H1 (cell line): Measurements from ENCODE around the gene ZNF292.
"Not testable (repeated sequence)": the region's sequence is repeated elsewhere in the genome, so short reads cannot be mapped to it uniquely, and the experiment has no call there.

ENCODE experiments used
- EZH2 ChIP-seq: fragments of 200-600 bp; sonication (generic); IDR thresholded peaks from 2 replicates; pipeline ENCODE4 v1.7.1; 2012; ENCODE audit warnings: low read depth, mild to moderate bottlenecking, moderate library complexity, low read length, inconsistent platforms; ENCODE audit not compliant: severe bottlenecking
- GTF2F1 ChIP-seq: IDR thresholded peaks from 2 replicates; pipeline ENCODE4 v1.6.1; 2012; ENCODE audit warnings: low read depth, low read length, improper control_type of control experiment, borderline replicate concordance
- JUND ChIP-seq: IDR thresholded peaks from 2 replicates; pipeline ENCODE4 v1.6.1; 2011; ENCODE audit warnings: mild to moderate bottlenecking, improper control_type of control experiment, low read length
- POLR2A ChIP-seq, 2 experiments: IDR thresholded peaks; 1 replicate in 1 of 2; 2 replicates in 1 of 2; pipeline ENCODE4 v1.6.1; 2011; ENCODE audit warnings: low read depth in 2 of 2, low read length in 2 of 2, mild to moderate bottlenecking in 2 of 2; ENCODE audit errors: control extremely low read depth in 1 of 2
- RAD21 ChIP-seq, 2 experiments: IDR thresholded peaks in 1 of 2; conservative IDR thresholded peaks in 1 of 2; 2 replicates each; pipeline ENCODE4 v1.6.1; 2011; ENCODE audit warnings: low read depth in 2 of 2, low read length in 2 of 2, improper control_type of control experiment in 1 of 2, inconsistent platforms in 1 of 2, mild to moderate bottlenecking in 1 of 2, moderate library complexity in 1 of 2

DNA sequence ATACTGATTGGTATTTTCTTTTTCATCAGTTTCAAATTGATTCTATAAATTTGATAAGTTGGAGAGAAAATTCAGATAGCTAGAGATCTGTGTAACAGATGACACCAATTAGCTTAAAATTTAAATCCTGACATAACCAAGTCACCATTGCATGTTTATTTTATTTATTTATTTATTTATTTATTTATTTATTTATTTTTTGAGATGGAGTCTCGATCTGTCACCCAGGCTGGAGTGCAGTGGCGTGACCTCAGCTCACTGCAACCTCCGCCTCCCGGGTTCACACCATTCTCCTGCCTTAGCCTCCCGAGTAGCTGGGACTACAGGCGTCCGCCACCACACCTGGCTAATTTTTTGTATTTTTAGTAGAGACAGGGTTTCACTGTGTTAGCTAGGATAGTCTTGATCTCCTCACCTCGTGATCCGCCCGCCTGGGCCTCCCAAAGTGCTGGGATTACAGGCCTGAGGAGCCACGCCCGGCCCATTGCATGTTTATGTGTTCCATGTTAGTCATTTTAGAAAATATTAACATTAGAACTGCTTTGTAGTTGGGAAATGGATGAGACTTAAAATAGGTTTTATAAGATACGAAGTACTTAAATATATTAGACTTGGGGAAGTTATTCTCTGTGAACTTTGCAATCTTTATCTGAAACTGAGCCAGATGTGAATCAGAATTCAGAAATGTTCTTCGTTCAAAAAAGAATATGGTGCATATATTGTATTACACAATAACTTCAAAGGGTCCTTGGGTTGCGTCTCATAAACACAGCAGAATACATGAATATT lies 42.9 kb downstream of the ZNF292 start:
- not testable (repeated sequence) for TF ChIP-seq RAD21 (IDR thresholded peaks at IDR 0.05 in 1 of 2, conservative IDR thresholded peaks at IDR 0.05 in 1 of 2; ENCODE audit: low read depth in 2 of 2, low read length in 2 of 2); JUND; GTF2F1; POLR2A (IDR thresholded peaks at IDR 0.05; ENCODE audit: control extremely low read depth in 1 of 2, low read depth in 2 of 2, low read length in 2 of 2); EZH2
